Suprapubic skin (tissue), 4 donors: ENCODE results near the gene TMEM235. TPM values are rescaled to one million over a fixed set of nuclear protein-coding genes. Genes with fewer than 3 reads are reported as not detected.

Experiments used
- DNase-seq, 2 donors: peaks; one replicate each; pipeline ENCODE4 v3.0.0-alpha.2; 2019; ENCODE audit warnings: low spot score in 2 of 2
- H3K27ac ChIP-seq: fragments of 200-600 bp; sonication (generic); one replicate; pipeline ENCODE4 v1.5.1; 2019
- H3K27me3 ChIP-seq: fragments of 200-600 bp; sonication (generic); one replicate; pipeline ENCODE4 v1.5.1; 2019
- H3K36me3 ChIP-seq: fragments of 200-600 bp; sonication (generic); one replicate; pipeline ENCODE4 v1.5.1; 2019
- H3K4me1 ChIP-seq: fragments of 200-600 bp; sonication (generic); one replicate; pipeline ENCODE4 v1.5.1; 2019
- H3K4me3 ChIP-seq: fragments of 200-600 bp; sonication (generic); one replicate; pipeline ENCODE4 v1.5.1; 2019; ENCODE audit warnings: mild to moderate bottlenecking
- H3K9me3 ChIP-seq: fragments of 200-600 bp; sonication (generic); one replicate; pipeline ENCODE4 v1.5.1; 2019
- CTCF ChIP-seq, 2 donors: fragments of 200-600 bp in 1 of 2; fragments of 450-650 bp in 1 of 2; sonication (generic) in 1 of 2; IDR thresholded peaks; one replicate each; pipeline ENCODE4 v1.5.1; 2016 to 2019; ENCODE audit warnings: antibody characterized with exemption in 2 of 2, mild to moderate bottlenecking in 1 of 2, moderate library complexity in 1 of 2
- EP300 ChIP-seq: sonication (generic); formaldehyde crosslinking; IDR thresholded peaks from one replicate; pipeline ENCODE4 v1.6.1; 2017; ENCODE audit warnings: antibody characterized with exemption
- POLR2A ChIP-seq, 2 donors: fragments of 450-650 bp; IDR thresholded peaks; one replicate each; pipeline ENCODE4 v1.6.1; 2017; ENCODE audit warnings: antibody characterized with exemption in 2 of 2, mild to moderate bottlenecking in 2 of 2, moderate library complexity in 2 of 2
- POLR2AphosphoS5 ChIP-seq, 3 donors: sonication (generic); formaldehyde crosslinking; IDR thresholded peaks; one replicate each; pipeline ENCODE4 v1.6.1; 2017; ENCODE audit warnings: antibody characterized with exemption in 3 of 3
- WGBS: methylation state at CpG from one replicate; pipeline ENCODE4 v1.1.5; 2018; 5-methylcytosine and 5-hydroxymethylcytosine counted together
- total RNA-seq, 4 donors: library from RNA; depleted of rRNA; stranded (reverse); fragments of >200 nt; gene quantifications; one replicate each; pipeline ENCODE4 v1.1.0, GENCODE V29; 2016

TMEM235 gene
- total RNA-seq, 4 donors from 2014 or later = not detected

DNA sequence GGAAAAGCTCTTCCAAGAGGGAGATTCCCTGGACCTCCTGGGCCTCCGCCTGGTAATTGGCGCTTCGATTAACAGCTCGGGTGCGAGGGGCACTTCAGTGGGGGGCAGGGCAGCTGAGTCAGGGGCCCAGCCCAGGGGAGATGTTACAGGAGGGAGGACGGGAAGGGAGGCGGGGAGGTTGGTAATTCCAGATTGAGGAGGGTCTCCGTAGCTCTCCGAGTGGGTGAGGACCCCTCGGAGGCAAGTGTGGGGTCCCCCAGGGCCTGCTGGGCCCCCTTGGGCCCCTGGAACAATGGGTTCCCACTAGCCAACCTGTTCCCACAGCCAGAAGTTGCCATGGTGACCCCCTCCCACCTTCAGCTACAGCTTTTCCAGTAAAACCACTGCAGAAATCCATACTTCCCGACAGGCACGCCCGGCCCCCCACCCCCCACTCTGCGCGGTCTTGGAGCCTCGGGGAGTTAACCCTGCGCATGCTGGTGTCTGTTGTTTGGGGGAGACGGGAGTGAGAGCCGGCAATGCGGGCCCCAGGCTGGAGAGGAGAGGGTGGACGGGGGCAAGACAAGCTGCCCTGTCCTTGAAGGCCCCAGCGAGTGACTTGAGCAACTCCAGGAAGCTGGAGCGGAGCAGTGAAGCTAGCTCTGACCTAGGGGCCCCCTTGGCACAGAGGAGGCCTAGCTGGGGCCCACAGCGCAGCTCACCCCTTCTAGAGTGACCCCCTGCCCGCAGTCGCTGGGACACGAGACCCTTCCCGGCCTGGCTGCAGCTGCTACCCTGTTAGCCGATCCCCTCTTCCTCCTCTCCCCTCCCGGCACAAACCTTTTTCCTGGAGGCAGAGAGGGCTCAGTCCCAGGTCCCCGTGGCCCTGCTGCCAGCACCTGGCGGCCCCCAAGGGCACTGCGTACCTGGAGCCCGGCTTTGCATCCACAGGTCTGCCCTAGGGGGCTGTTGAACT is 37.8 kb downstream of the TMEM235 start:
- H3K27ac ChIP-seq = no peak overlapping the region
- 26% methylated on average over 21 of the region's 34 CpGs for WGBS
- H3K9me3 ChIP-seq = no peaks in the 10 kb centered on the region
- peaks cover 44% of the 10 kb centered on the region for H3K27me3 ChIP-seq
- peaks cover 16% of the 10 kb centered on the region for H3K4me1 ChIP-seq
- no peak overlapping the region for H3K4me3 ChIP-seq
- no peak for TF ChIP-seq CTCF (IDR thresholded peaks at IDR 0.05)
- no peak for TF ChIP-seq POLR2A (IDR thresholded peaks at IDR 0.05)
- TF ChIP-seq EP300 = no peak
- TF ChIP-seq POLR2AphosphoS5 (IDR thresholded peaks at IDR 0.05) = no peak
- no peak for DNase-seq
- H3K36me3 ChIP-seq = no peaks in the 10 kb centered on the region

GRCh38 chr17:78269955-78270381 is 38.5 kb downstream of the TMEM235 start:
- TF ChIP-seq EP300 = no peak
- no peak for TF ChIP-seq CTCF (IDR thresholded peaks at IDR 0.05)
- TF ChIP-seq POLR2AphosphoS5 (IDR thresholded peaks at IDR 0.05) = no peak
- no peak for TF ChIP-seq POLR2A (IDR thresholded peaks at IDR 0.05)
- Histone ChIP-seq H3K27ac (no peak overlapping the region), H3K36me3 (no peaks in the 10 kb centered on the region), H3K4me3 (no peak overlapping the region), H3K9me3 (no peaks in the 10 kb centered on the region), H3K27me3 (peaks cover 44% of the 10 kb centered on the region), H3K4me1 (peaks cover 16% of the 10 kb centered on the region)
- WGBS = 60% methylated on average over 1 of the region's 8 CpGs
- no peak for DNase-seq

DNA sequence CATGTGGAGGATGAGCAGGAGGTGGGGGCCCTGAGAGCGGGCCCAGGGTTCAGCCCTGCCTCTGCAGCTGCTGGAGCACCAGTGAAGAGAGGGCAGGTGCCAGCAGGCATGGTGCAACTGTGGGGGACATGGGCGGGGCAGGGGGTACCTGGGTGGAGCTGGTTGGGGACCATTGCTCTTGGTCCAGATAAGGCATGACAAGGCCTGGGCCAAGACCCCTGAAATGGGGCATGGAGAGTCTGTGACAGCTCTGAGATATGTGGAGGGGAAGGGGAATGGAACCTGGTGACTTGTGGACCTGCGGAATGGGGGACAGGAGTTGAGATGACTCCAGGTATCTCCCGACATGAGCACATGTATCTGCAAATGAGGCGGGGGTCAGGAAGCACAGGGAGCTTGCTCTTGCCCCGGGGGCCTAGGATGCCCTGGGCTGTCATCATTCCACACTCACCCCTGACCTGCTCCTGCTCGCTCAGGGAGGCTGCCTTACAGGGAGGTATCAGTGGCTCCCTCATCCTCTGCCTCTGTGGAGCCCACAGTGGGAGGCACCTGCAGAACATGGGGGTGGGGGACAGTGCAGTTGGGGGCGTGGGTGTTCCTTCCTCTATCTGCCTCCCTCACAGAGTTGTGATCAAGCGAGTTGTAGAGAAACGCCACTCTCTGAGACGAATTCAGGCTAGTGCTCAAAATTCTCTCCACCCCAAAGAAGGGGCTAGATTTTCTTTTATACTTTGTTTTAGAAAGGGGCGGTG is 40.2 kb downstream of the TMEM235 start:
- H3K4me3 ChIP-seq = no peak overlapping the region
- no peak for TF ChIP-seq POLR2AphosphoS5 (IDR thresholded peaks at IDR 0.05)
- no peak for TF ChIP-seq EP300
- no peak for TF ChIP-seq POLR2A (IDR thresholded peaks at IDR 0.05)
- TF ChIP-seq CTCF (IDR thresholded peaks at IDR 0.05) = no peak
- H3K27me3 ChIP-seq = peaks cover 44% of the 10 kb centered on the region
- no peaks in the 10 kb centered on the region for H3K36me3 ChIP-seq
- 65% methylated on average over 8 of the region's 12 CpGs for WGBS
- H3K9me3 ChIP-seq = no peaks in the 10 kb centered on the region
- H3K27ac ChIP-seq = no peak overlapping the region
- peaks cover 16% of the 10 kb centered on the region for H3K4me1 ChIP-seq
- no peak for DNase-seq

DNA sequence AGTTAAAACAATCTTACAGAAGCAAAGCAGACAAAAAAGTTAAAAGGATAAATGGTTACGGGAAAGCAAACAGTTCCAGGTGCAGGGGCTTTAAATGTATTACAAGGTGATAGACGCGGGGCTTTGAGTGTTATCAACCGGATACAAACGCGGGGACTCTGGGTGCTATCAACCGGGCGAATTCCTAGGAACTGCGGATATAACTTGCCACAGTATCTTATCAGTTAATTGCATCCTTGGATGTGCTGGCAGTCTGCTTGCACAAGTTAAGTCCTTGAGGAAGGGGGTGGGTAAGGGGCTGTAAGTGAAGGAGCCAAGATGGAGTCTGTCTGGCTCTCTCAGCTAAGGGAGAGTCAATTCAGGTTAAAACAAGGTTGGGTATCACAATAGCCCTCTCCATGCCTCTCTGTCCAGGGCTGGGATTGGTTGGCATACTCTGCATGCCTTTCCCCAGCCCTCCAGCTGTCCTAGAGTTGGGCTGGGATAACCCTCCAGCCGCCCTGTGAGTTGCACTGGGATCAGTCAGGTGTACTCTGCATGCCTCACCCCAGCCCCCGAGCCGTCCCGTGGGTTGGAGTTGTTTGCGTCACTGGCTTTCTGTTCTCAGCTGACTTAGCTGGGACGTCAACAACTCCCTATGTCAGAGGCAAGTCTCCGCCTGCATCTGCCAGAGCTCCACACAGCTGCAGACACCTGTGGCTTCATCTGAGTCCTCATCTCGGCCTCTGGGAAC is 40.9 kb downstream of the TMEM235 start:
- H3K36me3 ChIP-seq = no peaks in the 10 kb centered on the region
- no peak for TF ChIP-seq EP300
- H3K9me3 ChIP-seq = no peaks in the 10 kb centered on the region
- no peak overlapping the region for H3K27ac ChIP-seq
- peak in 1 of 2 donors; percentile 76 for DNase-seq
- no peak overlapping the region for H3K4me3 ChIP-seq
- 41% methylated on average over 9 of the region's 17 CpGs for WGBS
- peaks cover 44% of the 10 kb centered on the region for H3K27me3 ChIP-seq
- peaks cover 16% of the 10 kb centered on the region for H3K4me1 ChIP-seq

DNA sequence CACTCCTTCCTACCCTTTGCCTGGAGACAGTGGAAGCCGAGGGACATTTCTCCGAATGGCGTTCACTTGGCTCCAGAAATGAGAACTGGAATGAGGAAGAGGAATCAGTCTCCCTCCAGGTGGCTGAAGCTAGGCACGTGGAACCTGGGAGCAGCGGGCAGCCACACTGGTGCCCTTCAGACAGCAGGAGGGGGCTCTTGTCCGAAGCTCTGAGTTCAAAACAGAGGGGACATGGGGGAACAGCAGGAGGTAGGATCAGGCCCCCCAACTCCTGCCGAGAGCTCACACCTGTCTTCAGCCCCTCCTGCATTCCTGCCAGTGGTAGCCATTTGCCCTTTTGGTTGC is 41.5 kb downstream of the TMEM235 start:
- Histone ChIP-seq H3K27ac (no peak overlapping the region), H3K4me1 (peaks cover 16% of the 10 kb centered on the region), H3K4me3 (no peak overlapping the region), H3K27me3 (peaks cover 44% of the 10 kb centered on the region), H3K36me3 (no peaks in the 10 kb centered on the region), H3K9me3 (no peaks in the 10 kb centered on the region)
- TF ChIP-seq EP300 (no peak), CTCF (IDR thresholded peaks at IDR 0.05) (no peak), POLR2AphosphoS5 (IDR thresholded peaks at IDR 0.05) (no peak), POLR2A (IDR thresholded peaks at IDR 0.05) (no peak)
- WGBS = 53% methylated on average over 4 of the region's 7 CpGs
- DNase-seq = no peak
